Measurements from ENCODE around the gene RPIA.
"Not testable (repeated sequence)": the region's sequence is repeated elsewhere in the genome, so short reads cannot be mapped to it uniquely, and the experiment has no call there.

GRCh38 chr2:88645291-88645882, 46.1 kb upstream of the RPIA start:
- TF ChIP-seq POLR2A, CTCF (IDR thresholded peaks at IDR 0.05): not testable (repeated sequence)
